ENCODE measurements around the gene SERPING1.

SERPING1 gene

GRCh38 chr11:57624864-57625263 is 27.4 kb downstream of the SERPING1 start:
- no peak for TF ChIP-seq CTCF (IDR thresholded peaks at IDR 0.05; ENCODE audit: extremely low read depth, missing control alignments)
- DNase-seq (ENCODE audit: low spot score): no peak

GRCh38 chr11:57626895-57627294 is 29.4 kb downstream of the SERPING1 start:
- no peak for DNase-seq (ENCODE audit: low spot score)
- no peak for TF ChIP-seq CTCF (IDR thresholded peaks at IDR 0.05; ENCODE audit: extremely low read depth, missing control alignments)

- TF ChIP-seq CTCF (IDR thresholded peaks at IDR 0.05; ENCODE audit: extremely low read depth, missing control alignments): no peak
- no peak for DNase-seq (ENCODE audit: low spot score)
Measured at GRCh38 chr11:57630171-57630570, 32.7 kb downstream of the SERPING1 start.

GRCh38 chr11:57632116-57632515 is 34.6 kb downstream of the SERPING1 start:
- DNase-seq (ENCODE audit: low spot score): no peak
- no peak for TF ChIP-seq CTCF (IDR thresholded peaks at IDR 0.05; ENCODE audit: extremely low read depth, missing control alignments)

GRCh38 chr11:57633394-57634070 is 36.0 kb downstream of the SERPING1 start:
- TF ChIP-seq CTCF (IDR thresholded peaks at IDR 0.05; ENCODE audit: extremely low read depth, missing control alignments): no peak
- DNase-seq (ENCODE audit: low spot score): no peak

- no peak for DNase-seq (ENCODE audit: low spot score)
- TF ChIP-seq CTCF (IDR thresholded peaks at IDR 0.05; ENCODE audit: extremely low read depth, missing control alignments): no peak
Measured at GRCh38 chr11:57634311-57634710, 36.8 kb downstream of the SERPING1 start.

- DNase-seq (ENCODE audit: low spot score): no peak
- no peak for TF ChIP-seq CTCF (IDR thresholded peaks at IDR 0.05; ENCODE audit: extremely low read depth, missing control alignments)
Measured at GRCh38 chr11:57635246-57635645, 37.8 kb downstream of the SERPING1 start.
